ENCODE measurements around the gene MRPS15.
A peak's percentile ranks its signal among the peaks of the same experiment; 100 is the strongest.
"Not testable (repeated sequence)": the region's sequence is repeated elsewhere in the genome, so short reads cannot be mapped to it uniquely, and the experiment has no call there.

Gene MRPS15
- total RNA-seq, result 21.5 to 31.6 reads per million in 2 donors

DNA sequence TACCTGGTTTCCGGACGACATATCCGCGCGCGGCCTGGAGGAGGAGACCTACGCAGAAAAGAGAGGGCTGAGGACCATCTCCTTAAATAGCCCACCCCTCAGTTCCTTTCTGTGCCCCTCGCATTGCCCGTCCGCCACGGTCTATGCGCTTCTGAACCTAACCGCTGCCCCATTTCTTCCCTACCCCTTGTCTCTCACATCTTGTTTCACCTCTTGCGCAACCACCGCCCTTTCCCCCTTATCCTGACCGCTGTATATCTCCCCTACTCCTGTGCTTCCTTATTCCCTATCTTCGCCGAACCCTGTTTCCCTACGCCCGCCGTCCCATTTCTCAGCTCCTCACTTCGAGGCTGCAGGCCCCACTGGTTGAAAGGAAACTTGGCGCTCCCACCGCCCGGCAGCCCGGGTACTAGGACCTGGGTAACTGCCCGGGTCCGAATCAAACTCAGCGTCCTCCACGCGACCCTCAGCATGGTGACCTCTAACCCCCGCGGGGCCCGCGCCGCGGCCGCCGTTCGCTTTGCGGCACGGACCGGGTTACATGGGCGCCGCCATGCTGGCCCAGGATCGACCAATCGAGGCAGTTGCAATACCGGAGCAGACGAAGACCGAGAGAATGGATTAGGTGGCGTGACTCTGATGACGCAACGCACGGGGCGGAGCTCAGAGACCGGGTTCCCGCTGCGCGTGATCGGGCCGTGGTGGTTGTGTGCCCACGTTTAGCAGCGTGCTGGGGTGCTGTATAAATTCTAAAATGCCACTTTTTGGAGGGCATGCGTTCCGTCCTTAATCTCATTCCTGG is at the start of gene MRPS15:
MRPS15 (minus strand) TSS at position 582 of the 802 bp plus-strand sequence; CDS start at position 473, 109 bp downstream.
- DNase-seq, result peak; percentile 71 to 96 (median 90)

DNA sequence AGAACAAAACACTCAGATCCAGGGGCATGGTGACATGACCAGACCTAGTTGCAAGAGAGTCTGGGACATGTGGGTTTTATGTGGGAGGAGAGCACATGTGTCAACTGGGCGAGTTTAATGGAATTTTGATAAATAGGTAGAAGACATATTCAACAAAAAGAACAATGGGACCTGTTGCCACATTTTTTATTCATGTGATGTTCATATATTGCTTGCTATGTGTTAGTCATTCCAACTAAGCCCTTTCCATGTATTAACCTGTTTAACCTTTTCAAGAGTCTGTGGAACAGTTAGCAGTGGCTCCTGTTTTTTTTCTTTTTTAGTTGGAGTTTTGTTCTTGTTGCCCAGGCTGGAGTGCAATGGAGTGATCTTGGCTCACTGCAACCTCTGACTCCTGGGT is 48.7 kb upstream of the MRPS15 start:
- DNase-seq, result no peak

GRCh38 chr1:36511804-36512798 is 47.9 kb upstream of the MRPS15 start:
- DNase-seq, result no peak

GRCh38 chr1:36511220-36511619 is 47.0 kb upstream of the MRPS15 start:
- DNase-seq, result not testable (repeated sequence)

DNA sequence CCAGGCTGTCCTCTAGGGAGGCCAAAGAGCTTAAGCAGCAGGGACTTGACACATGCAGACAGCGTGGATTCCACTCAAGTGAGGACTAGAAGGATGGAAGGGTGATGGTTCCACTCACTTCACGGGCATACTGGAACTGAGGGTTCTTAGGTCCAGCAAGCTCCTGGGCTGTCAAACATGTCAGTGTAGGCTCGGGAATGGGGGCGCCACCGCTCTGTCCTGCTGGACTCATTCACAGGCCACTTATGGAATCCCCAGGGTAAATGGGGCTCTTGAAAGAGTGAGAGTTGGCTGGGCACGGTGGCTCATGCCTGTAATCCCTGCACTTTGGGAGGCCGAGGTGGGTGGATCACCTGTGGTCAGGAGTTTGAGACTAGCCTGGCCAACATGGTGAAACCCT is 46.2 kb upstream of the MRPS15 start:
- DNase-seq, result no peak

- no peak for DNase-seq
Measured at GRCh38 chr1:36508257-36508656, 44.1 kb upstream of the MRPS15 start.

DNA sequence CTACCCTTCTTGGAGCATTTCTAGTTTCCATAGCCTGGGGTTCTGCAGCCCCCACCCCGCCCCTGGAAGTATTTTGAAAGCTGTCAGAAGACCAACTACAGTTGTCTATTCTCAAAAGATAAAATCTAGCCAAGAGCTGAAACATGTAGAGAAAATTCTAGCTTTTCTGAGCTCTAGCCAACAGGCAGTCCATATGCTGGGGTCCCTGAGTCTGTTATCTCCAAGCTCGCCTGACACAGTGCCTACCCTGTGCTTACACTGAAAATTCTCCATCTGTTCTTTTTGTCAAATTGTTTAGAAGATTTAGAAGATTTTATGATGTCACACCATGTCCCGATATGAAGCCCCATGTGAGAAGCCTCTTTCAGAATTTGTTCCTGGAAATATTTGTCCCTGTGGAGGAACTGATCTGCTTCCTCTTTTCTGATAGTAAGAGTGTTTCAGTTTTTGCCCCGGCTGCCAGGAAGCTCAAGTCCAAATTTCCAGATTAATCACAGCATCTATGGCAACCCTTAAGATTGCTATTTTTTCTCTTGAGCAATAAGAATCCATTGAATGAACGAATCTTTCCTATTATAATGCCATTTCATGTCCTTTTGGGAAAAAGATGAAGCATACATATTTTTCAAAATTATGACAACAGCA is 42.2 kb upstream of the MRPS15 start:
- no peak for DNase-seq

DNA sequence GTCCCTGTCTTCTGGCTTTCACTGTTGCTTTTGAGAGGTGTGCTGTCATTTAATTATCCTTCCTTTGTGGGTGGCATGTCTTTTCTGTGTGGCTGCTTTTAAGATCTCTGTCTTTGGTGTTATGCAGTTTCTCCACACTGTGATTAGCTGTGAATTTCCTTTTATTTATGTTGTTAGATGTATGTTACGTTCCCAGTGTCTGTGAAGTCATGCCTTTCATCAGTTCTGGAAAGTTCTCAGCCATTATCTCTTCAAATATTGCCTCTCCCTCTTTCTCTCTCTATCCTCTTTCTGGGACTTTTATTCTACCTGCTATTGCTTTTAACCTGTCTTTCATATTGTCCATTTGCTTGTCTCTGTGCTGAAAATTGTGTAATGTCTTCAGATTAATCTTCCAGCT is 39.5 kb upstream of the MRPS15 start:
- no peak for DNase-seq

DNA sequence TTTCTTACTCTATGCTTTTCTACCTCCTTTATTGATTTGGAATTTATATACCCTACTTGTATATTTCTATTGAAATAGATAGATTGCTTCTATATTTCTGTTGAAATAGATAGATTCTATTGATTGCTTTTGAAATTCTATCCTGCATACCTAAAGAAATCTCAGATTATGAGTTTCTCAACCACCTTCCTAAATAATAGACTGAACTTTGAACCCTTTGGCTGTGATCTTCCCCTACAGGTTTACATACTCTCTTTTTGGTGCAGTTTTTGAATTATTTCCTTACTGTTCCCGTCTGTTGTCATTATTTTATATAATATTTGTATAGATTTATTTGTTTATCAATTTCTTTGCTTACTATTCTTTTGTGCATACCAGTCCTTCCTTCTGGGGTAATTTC is 39.0 kb upstream of the MRPS15 start:
- DNase-seq, result no peak

DNA sequence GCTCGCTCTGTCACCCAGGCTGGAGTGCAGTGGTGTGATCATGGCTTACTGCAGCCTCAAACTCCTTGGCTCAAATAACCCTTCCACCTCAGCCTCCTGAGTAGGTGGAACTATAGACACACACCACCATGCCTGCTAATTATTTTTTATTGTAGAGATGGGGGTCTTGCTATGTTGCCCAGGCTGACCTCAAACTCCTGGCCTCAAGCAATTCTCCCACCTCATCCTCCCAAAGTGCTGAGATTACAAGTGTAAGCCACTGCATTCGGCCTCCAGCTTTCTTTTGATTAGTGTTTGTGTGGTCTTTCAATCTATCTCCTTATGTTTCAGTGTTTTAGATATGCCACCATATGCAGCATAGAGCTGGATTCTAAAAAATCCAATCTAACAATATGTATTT is 38.4 kb upstream of the MRPS15 start:
- no peak for DNase-seq

DNA sequence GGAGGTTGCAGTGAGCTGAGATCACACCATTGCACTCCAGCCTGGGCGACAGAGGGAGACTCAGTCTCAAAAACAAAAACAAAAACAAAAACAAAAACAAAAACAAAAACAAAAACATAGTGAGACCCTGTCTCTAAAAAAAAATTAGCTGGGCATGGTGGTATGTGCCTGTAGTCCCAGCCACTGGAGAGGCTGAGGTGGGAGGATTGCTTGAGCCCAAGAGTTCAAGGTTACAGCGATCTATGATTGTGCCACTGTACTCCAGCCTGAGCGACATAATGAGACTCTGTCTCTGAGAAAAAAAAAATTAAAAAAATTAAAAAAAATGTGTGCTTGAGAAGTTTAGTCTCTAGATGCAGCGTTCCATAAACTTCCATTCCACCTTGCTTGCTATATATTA is 37.7 kb upstream of the MRPS15 start:
- DNase-seq, result not testable (repeated sequence)

DNA sequence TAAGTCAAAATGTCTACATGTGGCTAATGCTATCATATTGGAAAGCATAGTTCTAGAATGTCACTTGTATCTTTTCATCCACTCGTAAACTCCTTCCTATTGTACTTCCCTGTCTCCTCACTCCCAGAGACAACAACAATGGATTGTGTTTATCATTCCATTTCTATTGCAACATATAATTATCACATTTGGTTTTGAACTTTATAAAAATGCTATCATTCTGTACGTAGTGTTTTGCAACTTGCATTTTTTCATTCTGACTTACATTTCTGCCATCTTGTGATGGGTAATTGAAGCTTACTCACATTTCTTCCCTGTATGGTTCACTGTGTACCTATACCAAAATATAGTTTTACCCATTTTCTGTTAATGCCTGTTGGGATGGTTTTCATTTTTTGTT is 33.0 kb upstream of the MRPS15 start:
- no peak for DNase-seq

GRCh38 chr1:36494971-36495370 is 30.8 kb upstream of the MRPS15 start:
- no peak for DNase-seq

- DNase-seq, result no peak
Measured at GRCh38 chr1:36493524-36493923, 29.3 kb upstream of the MRPS15 start.

- DNase-seq, result no peak
Measured at GRCh38 chr1:36492491-36492890, 28.3 kb upstream of the MRPS15 start.

DNA sequence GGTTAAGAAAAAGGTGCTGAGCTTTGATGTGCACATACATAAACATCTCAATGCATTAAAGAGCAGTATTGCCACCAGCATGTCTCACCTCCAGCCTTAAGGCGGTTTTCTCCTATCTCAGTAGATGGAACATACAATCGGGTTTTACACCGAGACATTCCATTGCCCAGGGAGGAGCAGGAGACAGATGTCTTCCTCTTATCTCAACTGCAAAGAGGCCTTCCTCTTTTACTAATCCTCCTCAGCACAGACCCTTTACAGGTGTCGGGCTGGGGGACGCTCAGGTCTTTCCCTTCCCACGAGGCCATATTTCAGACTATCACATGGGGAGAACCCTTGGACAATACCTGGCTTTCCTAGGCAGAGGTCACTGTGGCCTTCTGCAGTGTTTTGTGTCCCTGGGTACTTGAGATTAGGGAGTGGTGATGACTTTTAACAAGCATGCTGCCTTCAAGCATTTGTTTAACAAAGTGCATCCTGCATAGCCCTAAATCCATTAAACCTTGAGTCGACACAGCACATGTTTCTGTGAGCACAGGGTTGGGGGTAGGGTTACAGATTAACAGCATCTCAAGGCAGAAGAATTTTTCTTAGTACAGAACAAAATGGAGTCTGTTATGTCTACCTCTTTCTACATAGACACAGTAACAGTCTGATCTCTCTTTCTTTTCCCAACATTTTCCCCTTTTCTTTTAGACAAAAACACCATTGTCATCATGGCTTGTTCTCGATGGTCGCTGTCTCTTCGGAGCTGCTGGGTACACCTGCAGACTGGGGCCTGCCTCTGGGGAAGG is 25.3 kb upstream of the MRPS15 start:
- DNase-seq, result not testable (repeated sequence)

DNA sequence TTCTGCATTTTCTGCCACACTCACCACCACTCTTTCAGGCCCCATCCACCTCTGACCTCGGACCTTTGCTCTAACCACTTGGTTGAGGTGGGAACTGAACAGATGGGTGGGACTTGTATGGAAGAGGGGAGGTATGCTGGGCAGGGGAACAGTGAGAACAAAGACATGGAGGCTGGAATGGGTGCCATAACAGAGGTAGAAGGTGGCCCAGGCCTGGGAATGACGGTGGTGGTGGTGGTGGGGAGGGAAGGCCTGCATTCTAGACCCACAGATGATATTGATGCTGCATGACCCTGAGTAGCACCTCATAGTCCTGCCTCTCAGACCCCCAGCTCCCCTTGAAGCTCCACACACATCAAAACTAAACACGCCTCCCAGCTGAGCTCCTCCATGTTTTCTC is 23.7 kb upstream of the MRPS15 start:
- DNase-seq, result no peak

DNA sequence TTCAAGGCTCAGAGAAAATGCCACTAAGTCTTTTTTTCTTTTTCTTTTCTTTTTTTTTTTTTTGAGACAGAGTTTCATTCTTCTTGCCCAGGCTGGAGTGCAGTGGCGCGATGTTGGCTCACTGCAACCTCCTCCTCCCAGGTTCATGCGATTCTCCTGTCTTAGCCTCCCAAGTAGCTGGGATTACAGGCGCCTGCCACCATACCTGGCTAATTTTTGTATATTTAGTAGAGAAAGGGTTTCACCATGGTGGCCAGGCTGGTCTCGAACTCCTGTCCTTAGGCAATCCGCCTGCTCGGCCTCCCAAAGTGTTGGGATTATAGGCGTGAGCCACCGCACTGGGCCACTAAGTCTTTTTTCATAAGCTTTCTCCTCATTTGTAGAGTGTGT is 23.1 kb upstream of the MRPS15 start:
- DNase-seq, result not testable (repeated sequence)

- no peak for DNase-seq
Measured at GRCh38 chr1:36486439-36487335, 22.5 kb upstream of the MRPS15 start.

GRCh38 chr1:36486093-36486438 is 21.9 kb upstream of the MRPS15 start:
- DNase-seq, result no peak

DNA sequence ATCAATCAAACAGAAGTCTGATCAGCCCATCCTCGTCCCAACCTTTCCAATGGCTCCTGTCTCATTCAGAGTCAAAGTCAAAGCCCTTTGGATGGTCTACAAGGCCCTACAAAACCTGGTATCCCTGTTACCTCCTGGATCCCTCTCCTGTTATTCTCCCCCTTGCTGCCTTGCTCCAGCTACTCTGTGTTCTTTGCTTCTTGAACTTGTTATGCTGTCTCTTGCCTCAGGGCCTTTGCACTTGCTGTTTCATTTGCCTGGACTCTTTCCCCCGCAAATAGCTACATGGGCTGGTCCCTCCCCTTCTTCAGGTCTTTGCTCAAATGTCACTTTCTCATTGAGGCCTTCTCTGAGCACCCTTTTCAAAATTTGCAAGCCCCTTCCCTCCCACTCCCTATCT is 19.9 kb upstream of the MRPS15 start:
- DNase-seq, result no peak

Measured in T-helper 2 cell (primary cell).